AG08395 (cell line): ENCODE measurements around the gene DPAGT1.
"Not testable (repeated sequence)": the region's sequence is repeated elsewhere in the genome, so short reads cannot be mapped to it uniquely, and the experiment has no call there.

ENCODE experiments used
- DNase-seq: peaks from one replicate; pipeline ENCODE4 v3.0.0; 2012; ENCODE audit warnings: mixed read lengths, low spot score

DPAGT1 gene

GRCh38 chr11:119093942-119094815 lies 7.5 kb downstream of the DPAGT1 start:
- DNase-seq: peak; percentile 12

- no peak for DNase-seq
These were observed 8.5 kb downstream of the DPAGT1 start for GRCh38 chr11:119092880-119093842.

GRCh38 chr11:119091966-119092879 lies 9.4 kb downstream of the DPAGT1 start:
- DNase-seq: no peak

GRCh38 chr11:119091178-119091577 lies 10.5 kb downstream of the DPAGT1 start:
- no peak for DNase-seq

- DNase-seq: no peak
These were observed 12.3 kb downstream of the DPAGT1 start for GRCh38 chr11:119089319-119089718.

- no peak for DNase-seq
These were observed 13.2 kb downstream of the DPAGT1 start for GRCh38 chr11:119088406-119088805.

- DNase-seq: no peak
These were observed 13.9 kb downstream of the DPAGT1 start for GRCh38 chr11:119087747-119088241.

GRCh38 chr11:119087123-119087522 lies 14.5 kb downstream of the DPAGT1 start:
- DNase-seq: no peak

DNA sequence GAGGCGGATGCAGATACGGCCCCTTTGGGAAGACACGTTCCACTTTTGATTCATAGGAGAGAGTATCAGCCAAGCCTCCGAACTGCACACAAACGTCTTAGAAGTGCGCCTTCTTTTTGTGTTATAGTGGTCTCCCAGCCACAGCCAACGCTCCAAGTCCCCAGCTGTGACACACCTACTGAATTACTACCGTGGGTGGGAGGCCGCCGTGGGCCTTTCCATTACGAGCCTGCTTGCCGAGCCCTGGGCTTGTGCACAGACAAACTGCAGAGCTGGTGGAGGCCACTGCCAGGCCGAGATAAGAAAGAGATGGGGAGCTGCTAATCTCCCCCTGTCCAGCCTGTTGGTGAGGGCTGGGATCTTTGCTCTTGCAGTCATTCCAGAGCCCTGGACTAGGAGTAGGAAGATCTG lies 16.2 kb downstream of the DPAGT1 start:
- peak; percentile 5 for DNase-seq

DNA sequence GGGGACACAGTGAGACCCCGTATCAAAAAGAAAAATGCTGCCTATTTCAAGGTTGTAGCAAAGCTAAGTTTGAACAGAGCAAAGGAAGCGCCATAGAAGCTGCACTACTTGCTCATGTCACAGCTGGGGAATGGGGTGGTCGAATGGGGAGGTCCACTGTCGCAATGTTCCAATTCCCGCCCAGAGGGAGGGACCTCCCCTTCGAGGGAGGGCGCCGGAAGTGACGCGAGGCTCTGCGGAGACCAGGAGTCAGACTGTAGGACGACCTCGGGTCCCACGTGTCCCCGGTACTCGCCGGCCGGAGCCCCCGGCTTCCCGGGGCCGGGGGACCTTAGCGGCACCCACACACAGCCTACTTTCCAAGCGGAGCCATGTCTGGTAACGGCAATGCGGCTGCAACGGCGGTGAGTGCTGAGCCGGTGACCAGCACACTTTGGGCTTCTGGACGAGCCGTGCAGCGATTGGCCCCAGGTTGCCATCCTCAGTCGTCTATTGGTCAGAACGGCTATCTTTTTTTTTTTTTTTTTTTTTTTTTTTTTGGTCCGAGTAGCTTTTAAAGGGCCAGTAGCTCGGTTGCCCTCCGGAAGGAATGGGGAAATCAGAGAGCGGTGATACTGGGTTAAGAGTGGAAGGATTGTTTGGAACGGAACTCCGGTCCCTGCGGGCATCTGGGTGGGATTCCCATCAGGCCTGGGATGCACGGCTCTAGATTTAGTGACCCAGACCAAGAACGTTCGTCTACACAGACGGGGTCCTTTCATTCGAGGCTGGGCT lies 16.8 kb downstream of the DPAGT1 start, which contains the start of gene HMBS:
Gene HMBS (plus strand): TSS at position 219 of the 774 bp plus-strand sequence. CDS start 153 bp downstream, at position 372.
- DNase-seq: peak; percentile 95

DNA sequence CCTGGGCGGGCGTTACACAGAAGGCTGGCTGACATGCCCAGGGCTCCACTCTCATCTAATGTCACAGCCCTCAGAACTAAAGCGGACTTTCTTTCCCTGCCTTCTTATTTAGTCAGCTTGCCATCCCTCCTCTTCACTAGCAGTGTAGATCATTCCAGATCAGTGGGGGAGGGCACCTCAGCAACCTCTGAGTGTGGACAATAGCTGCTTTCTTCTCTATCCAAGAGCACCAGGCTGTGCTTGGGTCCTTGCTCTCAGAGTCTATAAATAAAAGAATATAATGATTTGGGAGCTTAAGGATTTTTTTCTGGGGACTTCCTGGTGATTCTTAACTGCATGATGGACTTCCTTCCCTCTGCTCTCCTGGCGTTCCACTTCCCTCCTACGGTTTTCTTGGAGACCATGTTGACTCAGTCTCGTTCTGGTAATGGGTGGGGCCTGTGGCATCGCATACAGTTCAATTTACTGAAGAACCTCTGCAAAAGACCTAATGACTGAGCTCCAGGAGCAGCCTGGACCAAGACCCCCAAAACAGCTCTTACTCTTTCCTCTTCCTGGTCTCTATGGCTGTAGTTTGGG lies 19.9 kb downstream of the DPAGT1 start:
- no peak for DNase-seq

- DNase-seq: no peak
These were observed 22.8 kb downstream of the DPAGT1 start for GRCh38 chr11:119078675-119079420.

DNA sequence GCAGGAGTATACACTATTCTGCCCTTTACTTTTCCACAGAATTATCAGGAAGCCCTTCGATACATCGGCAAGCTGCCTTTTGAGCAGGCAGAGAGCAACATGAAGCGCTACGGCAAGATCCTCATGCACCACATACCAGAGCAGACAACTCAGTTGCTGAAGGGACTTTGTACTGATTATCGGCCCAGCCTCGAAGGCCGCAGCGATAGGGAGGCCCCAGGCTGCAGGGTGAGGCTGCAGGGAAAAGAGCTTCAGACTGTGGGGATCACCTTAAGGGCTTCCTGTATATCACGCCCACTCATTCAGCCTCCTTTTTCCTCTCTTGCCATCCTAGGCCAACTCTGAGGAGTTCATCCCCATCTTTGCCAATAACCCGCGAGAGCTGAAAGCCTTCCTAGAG lies 23.8 kb downstream of the DPAGT1 start:
- no peak for DNase-seq

DNA sequence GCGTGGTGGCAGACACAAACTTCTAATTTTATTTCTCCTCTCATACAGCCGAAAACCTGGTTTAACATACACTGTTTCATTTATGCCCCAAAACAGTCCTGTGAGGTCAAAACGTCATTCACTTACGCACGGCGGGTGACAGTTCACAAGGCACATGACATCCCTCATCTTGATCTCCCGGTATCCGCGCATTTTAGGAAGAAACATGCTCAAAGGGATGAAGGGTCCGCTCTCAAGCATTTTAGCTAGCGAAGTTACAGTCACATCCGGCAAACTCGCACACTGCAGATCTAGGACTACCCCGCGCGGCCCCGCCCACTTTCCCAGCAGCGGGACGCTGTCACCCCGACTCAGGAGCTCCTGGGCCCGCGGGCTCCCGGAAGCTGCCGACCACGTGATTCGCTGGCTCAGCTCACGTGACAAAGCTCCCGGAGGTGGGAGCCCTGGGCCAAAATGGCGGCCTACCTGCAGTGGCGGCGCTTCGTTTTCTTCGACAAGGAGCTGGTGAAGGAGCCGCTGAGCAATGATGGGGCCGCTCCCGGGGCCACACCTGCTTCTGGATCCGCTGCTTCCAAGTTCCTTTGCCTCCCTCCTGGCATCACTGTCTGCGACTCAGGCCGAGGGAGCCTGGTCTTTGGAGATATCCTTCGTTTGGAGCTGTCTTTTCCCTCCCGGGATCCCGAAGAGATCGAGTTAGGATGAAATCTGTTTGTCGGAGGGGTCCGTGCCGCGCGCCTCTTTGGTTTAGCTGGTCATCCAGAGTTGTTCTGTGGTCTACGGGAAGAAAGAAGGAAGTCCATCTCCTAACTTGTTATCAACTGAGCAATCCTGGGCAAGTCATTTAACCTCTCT lies 34.1 kb downstream of the DPAGT1 start, which contains the start of gene VPS11:
Gene VPS11 (plus strand): TSS at position 448 of the 852 bp plus-strand sequence. CDS start 6 bp downstream, at position 454.
- DNase-seq: peak; percentile 99

DNA sequence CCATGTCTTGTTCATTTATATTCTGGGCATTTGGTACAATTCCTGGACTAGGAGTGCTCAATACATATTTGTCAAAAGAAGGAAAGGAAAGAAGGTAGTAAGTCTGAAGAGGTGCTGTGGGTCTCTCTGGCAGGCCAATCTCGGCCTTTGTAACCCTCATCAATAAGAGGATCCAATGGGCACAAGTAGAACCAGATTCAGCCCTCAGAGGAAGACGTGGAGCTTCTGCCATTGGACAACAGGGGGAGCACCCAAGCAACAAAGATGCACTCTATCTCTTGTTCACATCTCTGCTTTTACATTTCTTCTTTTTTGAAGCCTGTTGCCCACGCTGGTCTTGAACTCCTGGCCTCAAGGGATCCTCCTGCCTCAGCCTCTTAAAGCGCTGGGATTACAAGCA lies 36.3 kb downstream of the DPAGT1 start:
- peak; percentile 51 for DNase-seq

GRCh38 chr11:119062779-119063178 lies 38.9 kb downstream of the DPAGT1 start:
- DNase-seq: peak; percentile 37

DNA sequence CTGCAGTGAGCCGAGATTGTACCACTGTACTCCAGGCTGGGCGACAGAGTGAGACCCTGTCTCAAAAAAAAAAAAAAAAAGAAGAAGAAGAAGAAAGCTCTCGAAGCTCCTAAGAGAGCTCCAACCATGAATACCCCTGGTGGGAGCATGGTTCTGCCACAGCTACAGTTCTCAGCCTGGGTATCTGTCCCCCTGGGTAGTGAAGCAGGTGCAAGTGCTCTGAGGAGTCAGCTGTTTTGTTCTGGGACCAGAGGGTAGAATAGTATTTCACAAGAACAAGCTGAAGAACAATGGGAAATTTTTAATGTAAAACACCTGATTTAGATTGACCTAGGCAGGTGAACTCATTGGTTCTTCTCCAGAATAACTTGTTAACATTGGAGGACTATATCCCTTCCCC lies 40.4 kb downstream of the DPAGT1 start:
- no peak for DNase-seq

GRCh38 chr11:119059128-119059527 lies 42.5 kb downstream of the DPAGT1 start:
- not testable (repeated sequence) for DNase-seq
